ENCODE data around the gene AKAP13.

The AKAP13 gene

DNA sequence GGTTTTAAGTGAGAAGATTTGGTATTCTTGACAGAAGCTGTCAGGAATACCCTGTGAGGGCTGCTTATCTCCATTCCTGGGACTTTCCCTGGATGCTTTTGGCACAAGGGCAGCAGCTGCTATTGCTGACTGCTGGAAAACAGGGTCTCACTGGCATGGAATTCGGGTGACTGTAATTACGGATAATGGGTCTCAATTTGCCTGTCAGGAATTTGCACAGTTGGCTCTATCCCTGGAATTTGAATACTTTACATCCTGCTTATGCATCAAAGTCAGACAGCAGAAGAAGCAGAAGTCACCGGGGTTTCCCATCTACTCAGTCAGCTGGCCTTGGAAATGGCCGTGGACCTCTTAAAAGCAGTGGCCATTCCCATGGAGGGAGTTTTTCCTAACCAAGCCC lies 25.9 kb upstream of the AKAP13 start:
- TF ChIP-seq EZH2phosphoT487 (conservative IDR thresholded peaks at IDR 0.05; ENCODE audit: low read length) (no peak), CTCF (IDR thresholded peaks at IDR 0.05; ENCODE audit: insufficient read depth, low read length, poor library complexity, severe bottlenecking) (no peak)
- no peaks in the 10 kb centered on the region; the same call in 1 of the 2 replicates for H3K27me3 ChIP-seq (ENCODE audit: low read length)
- no peaks in the 10 kb centered on the region for H3F3A ChIP-seq (ENCODE audit: insufficient read depth)
- no peaks in the 10 kb centered on the region for H3K9me3 ChIP-seq (ENCODE audit: insufficient read depth, low read length)
- H3K79me2 ChIP-seq (ENCODE audit: insufficient read depth, low read length): no peaks in the 10 kb centered on the region
- H3K4me2 ChIP-seq (ENCODE audit: low read depth, low read length, poor library complexity, severe bottlenecking): no peak overlapping the region
- H3K9ac ChIP-seq (ENCODE audit: low read length): no peak overlapping the region
- H3K9me2 ChIP-seq (replicated peaks; ENCODE audit: insufficient read depth, low read length): no peaks in the 10 kb centered on the region
- H3K27ac ChIP-seq (ENCODE audit: low read depth, low read length): no peak overlapping the region
- H4K20me1 ChIP-seq (ENCODE audit: low read depth, low read length): no peaks in the 10 kb centered on the region
- H3K36me3 ChIP-seq (ENCODE audit: low read length): no peaks in the 10 kb centered on the region
- no peak overlapping the region for H3K4me3 ChIP-seq (ENCODE audit: insufficient read depth, low read length, poor library complexity, severe bottlenecking)
- no peak overlapping the region for H2AFZ ChIP-seq (ENCODE audit: low read depth, low read length, severe bottlenecking)

GRCh38 chr15:85354948-85355347 lies 25.5 kb upstream of the AKAP13 start:
- TF ChIP-seq CTCF (IDR thresholded peaks at IDR 0.05; ENCODE audit: insufficient read depth, low read length, poor library complexity, severe bottlenecking): no peak
- no peak for TF ChIP-seq EZH2phosphoT487 (conservative IDR thresholded peaks at IDR 0.05; ENCODE audit: low read length)
- Histone ChIP-seq H3K79me2 (ENCODE audit: insufficient read depth, low read length) (no peaks in the 10 kb centered on the region), H3K4me2 (ENCODE audit: low read depth, low read length, poor library complexity, severe bottlenecking) (no peak overlapping the region), H3K27me3 (ENCODE audit: low read length) (no peaks in the 10 kb centered on the region; the same call in 1 of the 2 replicates), H3K9me3 (ENCODE audit: insufficient read depth, low read length) (no peaks in the 10 kb centered on the region), H3K27ac (ENCODE audit: low read depth, low read length) (no peak overlapping the region), H4K20me1 (ENCODE audit: low read depth, low read length) (no peaks in the 10 kb centered on the region), H3K36me3 (ENCODE audit: low read length) (no peaks in the 10 kb centered on the region), H3K9me2 (replicated peaks; ENCODE audit: insufficient read depth, low read length) (no peaks in the 10 kb centered on the region), H3F3A (ENCODE audit: insufficient read depth) (no peaks in the 10 kb centered on the region), H2AFZ (ENCODE audit: low read depth, low read length, severe bottlenecking) (no peak overlapping the region), H3K4me3 (ENCODE audit: insufficient read depth, low read length, poor library complexity, severe bottlenecking) (no peak overlapping the region), H3K9ac (ENCODE audit: low read length) (no peak overlapping the region)

- TF ChIP-seq CTCF (IDR thresholded peaks at IDR 0.05; ENCODE audit: insufficient read depth, low read length, poor library complexity, severe bottlenecking) (no peak), EZH2phosphoT487 (conservative IDR thresholded peaks at IDR 0.05; ENCODE audit: low read length) (no peak)
- Histone ChIP-seq H3K27ac (ENCODE audit: low read depth, low read length) (no peak overlapping the region), H3K4me3 (ENCODE audit: insufficient read depth, low read length, poor library complexity, severe bottlenecking) (no peak overlapping the region)
Measured at GRCh38 chr15:85356276-85356675, 24.1 kb upstream of the AKAP13 start.

More at GRCh38 chr15:85356276-85356675, 24.1 kb upstream of the AKAP13 start:
- Histone ChIP-seq H3K27me3 (ENCODE audit: low read length) (no peaks in the 10 kb centered on the region; the same call in 1 of the 2 replicates), H3K9ac (ENCODE audit: low read length) (no peak overlapping the region), H2AFZ (ENCODE audit: low read depth, low read length, severe bottlenecking) (no peak overlapping the region), H3F3A (ENCODE audit: insufficient read depth) (no peaks in the 10 kb centered on the region), H3K9me2 (replicated peaks; ENCODE audit: insufficient read depth, low read length) (no peaks in the 10 kb centered on the region), H3K4me2 (ENCODE audit: low read depth, low read length, poor library complexity, severe bottlenecking) (no peak overlapping the region), H3K9me3 (ENCODE audit: insufficient read depth, low read length) (no peaks in the 10 kb centered on the region), H3K36me3 (ENCODE audit: low read length) (no peaks in the 10 kb centered on the region), H4K20me1 (ENCODE audit: low read depth, low read length) (no peaks in the 10 kb centered on the region), H3K79me2 (ENCODE audit: insufficient read depth, low read length) (no peaks in the 10 kb centered on the region)

Measured in SU-DHL-6 (cell line).